ENCODE measurements around the gene PIK3C2B.

The PIK3C2B gene

GRCh38 chr1:204445860-204446412 lies 48.7 kb downstream of the PIK3C2B start:
- no peak overlapping the region for H3K4me3 ChIP-seq
- no peaks in the 10 kb centered on the region for H3K9me3 ChIP-seq
- no peaks in the 10 kb centered on the region for H3K27me3 ChIP-seq
- no peak overlapping the region for H3K9ac ChIP-seq
- peaks cover 54% of the 10 kb centered on the region for H3K4me1 ChIP-seq
- peaks cover 91% of the 10 kb centered on the region for H3K36me3 ChIP-seq
- H3K4me2 ChIP-seq = peak overlapping the region; percentile 43
- no peak for TF ChIP-seq Cebpa-rat (IDR thresholded peaks at IDR 0.05)
- H3K27ac ChIP-seq = no peak overlapping the region
- no peaks in the 10 kb centered on the region for H4K20me1 ChIP-seq
